MM.1S (cell line): ENCODE data around the gene CLEC6A.

Experiments
- DNase-seq: peaks from one replicate; pipeline ENCODE4 v3.0.0-alpha.2; 2015
- H2AFZ ChIP-seq: fragments of 300-600 bp; sonication (generic); 2 replicates; pipeline ENCODE4 v1.6.0; 2016; ENCODE audit warnings: antibody characterized with exemption, low read length
- H3F3A ChIP-seq: fragments of 300-600 bp; sonication (generic); 2 replicates; pipeline ENCODE4 v1.6.1; 2016; ENCODE audit warnings: mild to moderate bottlenecking, antibody characterized with exemption, low read length, moderate library complexity, mixed read lengths; ENCODE audit not compliant: insufficient read depth
- H3K27ac ChIP-seq: fragments of 300-600 bp; sonication (generic); 2 replicates; pipeline ENCODE4 v1.5.1; 2016; ENCODE audit warnings: mild to moderate bottlenecking, low read length
- H3K27me3 ChIP-seq: fragments of 300-600 bp; sonication (generic); replicated peaks from 2 replicates; pipeline ENCODE4 v1.6.0; 2016; ENCODE audit warnings: low read length; ENCODE audit not compliant: insufficient read depth
- H3K36me3 ChIP-seq: fragments of 300-600 bp; sonication (generic); replicated peaks from 2 replicates; pipeline ENCODE4 v1.6.1; 2016; ENCODE audit warnings: mild to moderate bottlenecking, low read length, mixed read lengths; ENCODE audit not compliant: insufficient read depth
- H3K4me1 ChIP-seq: fragments of 300-600 bp; sonication (generic); 2 replicates; pipeline ENCODE4 v1.6.1; 2016; ENCODE audit warnings: low read length, mixed read lengths
- H3K4me2 ChIP-seq: fragments of 300-600 bp; sonication (generic); 2 replicates; pipeline ENCODE4 v1.6.0; 2016; ENCODE audit warnings: low read depth, low read length
- H3K4me3 ChIP-seq: fragments of 300-600 bp; sonication (generic); 2 replicates; pipeline ENCODE4 v1.5.1; 2016; ENCODE audit warnings: low read length, mixed read lengths
- H3K79me2 ChIP-seq: fragments of 300-600 bp; sonication (generic); 2 replicates; pipeline ENCODE4 v1.6.1; 2016; ENCODE audit warnings: mixed run types, low read length, mixed read lengths
- H3K9ac ChIP-seq: fragments of 300-600 bp; sonication (generic); 2 replicates; pipeline ENCODE4 v1.6.1; 2016; ENCODE audit warnings: low read length, mixed read lengths
- H3K9me2 ChIP-seq: fragments of 300-600 bp; sonication (generic); replicated peaks from 2 replicates; pipeline ENCODE4 v1.6.1; 2016; ENCODE audit warnings: mild to moderate bottlenecking, low read length, mixed read lengths; ENCODE audit not compliant: insufficient read depth
- H3K9me3 ChIP-seq: fragments of 300-600 bp; sonication (generic); replicated peaks from 2 replicates; pipeline ENCODE4 v1.6.1; 2016; ENCODE audit warnings: mild to moderate bottlenecking, low read length, mixed read lengths; ENCODE audit not compliant: insufficient read depth
- H4K20me1 ChIP-seq: fragments of 300-600 bp; sonication (generic); 2 replicates; pipeline ENCODE4 v1.6.1; 2016; ENCODE audit warnings: mild to moderate bottlenecking, low read length, moderate library complexity, mixed read lengths; ENCODE audit not compliant: insufficient read depth
- CTCF ChIP-seq: fragments of 300-600 bp; sonication (generic); IDR thresholded peaks from 2 replicates; pipeline ENCODE4 v1.5.1; 2016; ENCODE audit warnings: antibody characterized with exemption, low read length, mixed read lengths
- EZH2 ChIP-seq: fragments of 300-600 bp; sonication (generic); optimal IDR thresholded peaks from 2 replicates; pipeline ENCODE3; 2017; ENCODE audit warnings: low read depth, mild to moderate bottlenecking, antibody characterized with exemption, low read length, mixed read lengths
- EZH2phosphoT487 ChIP-seq: fragments of 300-600 bp; sonication (generic); IDR thresholded peaks from 2 replicates; pipeline ENCODE4 v1.6.1; 2018; ENCODE audit warnings: antibody characterized with exemption, low read length

CLEC6A gene

GRCh38 chr12:8508910-8509841 is 53.4 kb downstream of the CLEC6A start:
- TF ChIP-seq EZH2, result no peak
- TF ChIP-seq CTCF, result no peak
- no peak for TF ChIP-seq EZH2phosphoT487
- no peak overlapping the region for H2AFZ ChIP-seq
- H3K9me2 ChIP-seq, result no peaks in the 10 kb centered on the region
- H3K9ac ChIP-seq, result no peak overlapping the region
- no peaks in the 10 kb centered on the region for H3K79me2 ChIP-seq
- no peak overlapping the region for H3K4me2 ChIP-seq
- no peaks in the 10 kb centered on the region for H4K20me1 ChIP-seq
- H3K9me3 ChIP-seq, result no peaks in the 10 kb centered on the region
- no peaks in the 10 kb centered on the region for H3F3A ChIP-seq
- H3K27ac ChIP-seq, result no peak overlapping the region
- no peak overlapping the region for H3K4me3 ChIP-seq
- H3K4me1 ChIP-seq, result no peaks in the 10 kb centered on the region
- no peaks in the 10 kb centered on the region for H3K36me3 ChIP-seq
- no peak for DNase-seq
- no peaks in the 10 kb centered on the region for H3K27me3 ChIP-seq

GRCh38 chr12:8513256-8513655 is 57.5 kb downstream of the CLEC6A start, which contains the start of gene CLEC4D:
TSS of gene CLEC4D (plus strand) at chr12:8513503. CDS start at chr12:8513733, 230 bp downstream.
- Histone ChIP-seq H3K27ac (no peak within 1 kb of the TSS), H3K4me2 (no peak within 1 kb of the TSS), H3K9me3 (no peaks in the 10 kb centered on the region), H3K9ac (no peak within 1 kb of the TSS), H2AFZ (no peak within 1 kb of the TSS), H3K79me2 (no peaks in the 10 kb centered on the region), H3F3A (no peaks in the 10 kb centered on the region), H3K36me3 (no peaks in the 10 kb centered on the region), H4K20me1 (no peaks in the 10 kb centered on the region), H3K4me3 (no peak within 1 kb of the TSS), H3K9me2 (no peaks in the 10 kb centered on the region), H3K4me1 (no peaks in the 10 kb centered on the region), H3K27me3 (no peaks in the 10 kb centered on the region)
- DNase-seq, result no peak
- no peak for TF ChIP-seq EZH2phosphoT487
- no peak for TF ChIP-seq EZH2
- TF ChIP-seq CTCF, result no peak

- H3K9ac ChIP-seq, result no peak overlapping the region
- no peaks in the 10 kb centered on the region for H4K20me1 ChIP-seq
- H3K4me1 ChIP-seq, result no peaks in the 10 kb centered on the region
- DNase-seq, result no peak
- H3K4me2 ChIP-seq, result no peak overlapping the region
- H3K27ac ChIP-seq, result no peak overlapping the region
- no peak for TF ChIP-seq EZH2
- no peak for TF ChIP-seq EZH2phosphoT487
- no peak for TF ChIP-seq CTCF
- no peaks in the 10 kb centered on the region for H3K36me3 ChIP-seq
- H3K9me3 ChIP-seq, result no peaks in the 10 kb centered on the region
- no peaks in the 10 kb centered on the region for H3F3A ChIP-seq
- no peak overlapping the region for H3K4me3 ChIP-seq
- no peak overlapping the region for H2AFZ ChIP-seq
- H3K27me3 ChIP-seq, result no peaks in the 10 kb centered on the region
- no peaks in the 10 kb centered on the region for H3K79me2 ChIP-seq
- no peaks in the 10 kb centered on the region for H3K9me2 ChIP-seq
Observed at GRCh38 chr12:8517971-8518370, 62.2 kb downstream of the CLEC6A start.
